HepG2 (cell line): ENCODE data around the gene CLIP2. TPM values are rescaled to one million over a fixed set of nuclear protein-coding genes. Genes with fewer than 3 reads are reported as not detected.

Source experiments
- ATAC-seq: fragments of 200-7000 bp; cut with Tn5 transposase; 3 replicates; pipeline ENCODE4 v1.9.1; 2020; ENCODE audit warnings: mild to moderate bottlenecking, moderate library complexity
- BruUV-seq: library from RNA; stranded (reverse); fragments of 400-500 nt; replicated peaks from 2 replicates; lab custom pipeline; 2021; lab: Mats Ljungman, UMichigan
- CTCF ChIA-PET: fragments of 300-600 bp; formaldehyde crosslinking; extraction: SDS; loops from one replicate; lab custom pipeline; 2021; ENCODE audit warnings: low total read pairs, inconsistent platforms, low intra/inter-chr PET ratio; lab: Yijun Ruan, JAX
- POLR2A ChIA-PET: fragments of 350-600 bp; sonication (Branson Sonifier 250); formaldehyde crosslinking; loops from one replicate; lab custom pipeline; 2020; ENCODE audit warnings: antibody characterized with exemption, inconsistent platforms; lab: Yijun Ruan, JAX
- DNase-seq: peaks from one replicate; pipeline ENCODE4 v3.0.0-alpha.2; 2015; ENCODE audit warnings: low spot score
- FAIRE-seq: peaks from 3 replicates; lab custom pipeline; 2011; peaks lifted over from hg19 to GRCh38; lab: Jason Lieb, UNC
- H2AFZ ChIP-seq: one replicate; pipeline ENCODE4 v1.6.1; 2011; ENCODE audit warnings: low read length, inconsistent platforms
- H3K27ac ChIP-seq: fragments of 300-600 bp; 3 replicates; pipeline ENCODE4 v1.8.0; 2011; ENCODE audit warnings: mixed run types, mild to moderate bottlenecking, mixed read lengths, low read length, inconsistent platforms; ENCODE audit not compliant: insufficient read depth; ENCODE audit errors: extremely low read length
- H3K27me3 ChIP-seq, 2 experiments: fragments of 200-600 bp in 1 of 2; 2 replicates in 1 of 2; 3 replicates in 1 of 2; pipeline versions ENCODE4 v1.6.0 to v1.8.0; 2011; ENCODE audit warnings: low read length in 2 of 2, mild to moderate bottlenecking in 2 of 2, moderate library complexity in 2 of 2, inconsistent platforms in 1 of 2; ENCODE audit not compliant: insufficient read depth in 2 of 2, control insufficient read depth in 1 of 2
- H3K36me3 ChIP-seq, 2 experiments: fragments of 200-600 bp in 1 of 2; replicated peaks in 1 of 2; 2 replicates in 1 of 2; 3 replicates in 1 of 2; pipeline versions ENCODE4 v1.5.1 to v1.8.0; 2011; ENCODE audit warnings: low read length in 2 of 2, inconsistent platforms in 1 of 2; ENCODE audit not compliant: insufficient read depth in 2 of 2, control insufficient read depth in 1 of 2
- H3K4me1 ChIP-seq: 2 replicates; pipeline ENCODE4 v1.5.1; 2012; ENCODE audit warnings: low read length, inconsistent platforms; ENCODE audit not compliant: insufficient read depth
- H3K4me2 ChIP-seq: 2 replicates; pipeline ENCODE4 v1.6.0; 2011; ENCODE audit warnings: low read depth, low read length, inconsistent platforms
- H3K4me3 ChIP-seq, 3 experiments: fragments of 200-600 bp in 1 of 3; sonication (generic), shearing (Covaris generic) in 1 of 3; replicated peaks in 1 of 3; 2 replicates each; pipeline ENCODE4 v1.5.1; 2011 to 2016; ENCODE audit warnings: low read length in 3 of 3, inconsistent platforms in 2 of 3, low read depth in 2 of 3, mild to moderate bottlenecking in 2 of 3, control low read depth in 1 of 3, mixed read lengths in 1 of 3; ENCODE audit not compliant: insufficient read depth in 1 of 3
- H3K79me2 ChIP-seq: one replicate; pipeline ENCODE4 v1.6.1; 2011; ENCODE audit warnings: low read length, inconsistent platforms; ENCODE audit not compliant: insufficient read depth
- H3K9ac ChIP-seq: 2 replicates; pipeline ENCODE4 v1.6.0; 2011; ENCODE audit warnings: mild to moderate bottlenecking, low read depth, low read length, inconsistent platforms; ENCODE audit not compliant: insufficient read depth
- H3K9me3 ChIP-seq: 2 replicates; pipeline ENCODE4 v1.5.1; 2012; ENCODE audit warnings: mild to moderate bottlenecking, low read length
- H4K20me1 ChIP-seq: 2 replicates; pipeline ENCODE4 v1.6.0; 2011; ENCODE audit warnings: inconsistent platforms, mild to moderate bottlenecking, low read length, moderate library complexity; ENCODE audit not compliant: insufficient read depth
- ATF1 ChIP-seq: IDR thresholded peaks from 2 replicates; pipeline ENCODE4 v1.6.1; 2016; ENCODE audit warnings: mild to moderate bottlenecking, control low read depth
- BRCA1 ChIP-seq: sonication (generic); formaldehyde crosslinking; IDR thresholded peaks from 2 replicates; pipeline ENCODE4 v1.4.0; 2020; ENCODE audit warnings: missing genetic modification reagents
- DBP ChIP-seq: sonication (generic); formaldehyde crosslinking; IDR thresholded peaks from 2 replicates; pipeline ENCODE4 v1.4.0; 2020; ENCODE audit warnings: missing genetic modification reagents; ENCODE audit errors: not compliant biosample characterization
- GZF1 ChIP-seq: sonication (generic); formaldehyde crosslinking; IDR thresholded peaks from 2 replicates; pipeline ENCODE4 v1.5.1; 2020; ENCODE audit warnings: mild to moderate bottlenecking, missing genetic modification reagents
- IRF2 ChIP-seq: IDR thresholded peaks from 2 replicates; pipeline ENCODE4 v1.6.1; 2018; ENCODE audit warnings: missing genetic modification reagents, missing compliant biosample characterization
- PCBP2 ChIP-seq: fragments of 200-400 bp; formaldehyde crosslinking; optimal IDR thresholded peaks from 2 replicates; pipeline ENCODE3; 2018; ENCODE audit warnings: low read length, low read depth; ENCODE audit not compliant: poor library complexity, severe bottlenecking
- SP4 ChIP-seq: sonication (generic); formaldehyde crosslinking; IDR thresholded peaks from 2 replicates; pipeline ENCODE4 v1.8.1; 2023; ENCODE audit warnings: mild to moderate bottlenecking, missing genetic modification reagents
- SRY ChIP-seq: sonication (generic); formaldehyde crosslinking; IDR thresholded peaks from 2 replicates; pipeline ENCODE4 v1.8.0; 2022; ENCODE audit warnings: mild to moderate bottlenecking, missing genetic modification reagents
- SYNCRIP ChIP-seq: fragments of 200-400 bp; formaldehyde crosslinking; IDR thresholded peaks from 2 replicates; pipeline ENCODE4 v1.6.1; 2018; ENCODE audit warnings: mild to moderate bottlenecking, low read depth, low read length; ENCODE audit not compliant: insufficient read depth
- ZFP41 ChIP-seq: sonication (generic); formaldehyde crosslinking; IDR thresholded peaks from 2 replicates; pipeline ENCODE4 v1.4.0; 2020; ENCODE audit warnings: mild to moderate bottlenecking, missing genetic modification reagents, borderline replicate concordance
- ZNF17 ChIP-seq: sonication (generic); formaldehyde crosslinking; IDR thresholded peaks from 2 replicates; pipeline ENCODE4 v1.5.0; 2020; ENCODE audit warnings: mild to moderate bottlenecking, missing genetic modification reagents
- ZNF235 ChIP-seq: sonication (generic); formaldehyde crosslinking; IDR thresholded peaks from 2 replicates; pipeline ENCODE4 v1.8.1; 2023; ENCODE audit warnings: mild to moderate bottlenecking, missing genetic modification reagents, borderline replicate concordance
- WGBS: methylation state at CpG from one replicate; pipeline ENCODE4 v1.1.6; 2017; ENCODE audit warnings: low lambda C conversion rate; 5-methylcytosine and 5-hydroxymethylcytosine counted together
- in situ Hi-C: cut with HindIII; loops from 2 replicates; pipeline ENCODE4 v1.10.0; 2017; ENCODE audit warnings: low pct_unique_long_range_greater_than_20kb; ENCODE audit not compliant: extremely low pct_ligation_motif_present
- intact Hi-C: fragments of 100-400 bp; cut with micrococcal nuclease; formaldehyde crosslinking; loops from one replicate; pipeline ENCODE4 v1.10.0; 2022; ENCODE audit not compliant: unreplicated experiment
- polyA plus RNA-seq, 8 experiments: library from polyadenylated mRNA; depleted of rRNA in 3 of 8; stranded (reverse) in 7 of 8; unstranded in 1 of 8; fragments of >200 nt; fragmentation: Illumina TruSeq in 4 of 8; extraction: Trizol in 4 of 8; gene quantifications; 2 replicates each; pipeline versions ENCODE4 v1.2.1 to v1.2.3, GENCODE V29; 2011 to 2016; ENCODE audit warnings: low read depth in 4 of 8, missing spikeins in 1 of 8, mixed read lengths in 1 of 8; ENCODE audit not compliant: insufficient read depth in 1 of 8
- total RNA-seq, 5 experiments: library from RNA; depleted of rRNA; stranded (reverse); fragments of >200 nt; fragmentation: Illumina TruSeq; extraction: Trizol; gene quantifications; 2 replicates each; pipeline ENCODE4 v1.2.3, GENCODE V29; 2016; ENCODE audit warnings: low read depth in 1 of 5
- TF ChIP-seq, protein P1 (sequence below): sonication (generic); formaldehyde crosslinking; IDR thresholded peaks from 2 replicates; pipeline ENCODE4 v1.4.0; 2020; ENCODE audit warnings: missing genetic modification reagents, borderline replicate concordance
- TF ChIP-seq, protein P2 (sequence below): sonication (generic); formaldehyde crosslinking; IDR thresholded peaks from 2 replicates; pipeline ENCODE4 v1.5.0; 2020; ENCODE audit warnings: missing genetic modification reagents, mild to moderate bottlenecking, borderline replicate concordance

The CLIP2 gene
- total and polyA plus RNA-seq, 2 of the 13 experiments (the other 11 are each of a cell fraction or from before 2014, with no cell fraction given) = 6.5 to 17.4 TPM

GRCh38 chr7:74344132-74344496 is 54.9 kb downstream of the CLIP2 start:
- Histone ChIP-seq H3K9me3 (no peaks in the 10 kb centered on the region), H3K4me2 (no peak overlapping the region)
- CTCF ChIA-PET = no interaction called here
- no peak for DNase-seq
- TF ChIP-seq DBP (CRISPR knock-in tag) (no peak), BRCA1 (CRISPR knock-in tag) (no peak), SYNCRIP (no peak), GZF1 (CRISPR knock-in tag) (no peak), PCBP2 (no peak), ZFP41 (CRISPR knock-in tag) (no peak), SP4 (CRISPR knock-in tag) (no peak), ATF1 (CRISPR knock-in tag) (no peak), ZNF17 (CRISPR knock-in tag) (no peak), SRY (no peak), ZNF235 (CRISPR knock-in tag) (no peak), IRF2 (CRISPR knock-in tag) (no peak)
- TF ChIP-seq, protein P1, sequence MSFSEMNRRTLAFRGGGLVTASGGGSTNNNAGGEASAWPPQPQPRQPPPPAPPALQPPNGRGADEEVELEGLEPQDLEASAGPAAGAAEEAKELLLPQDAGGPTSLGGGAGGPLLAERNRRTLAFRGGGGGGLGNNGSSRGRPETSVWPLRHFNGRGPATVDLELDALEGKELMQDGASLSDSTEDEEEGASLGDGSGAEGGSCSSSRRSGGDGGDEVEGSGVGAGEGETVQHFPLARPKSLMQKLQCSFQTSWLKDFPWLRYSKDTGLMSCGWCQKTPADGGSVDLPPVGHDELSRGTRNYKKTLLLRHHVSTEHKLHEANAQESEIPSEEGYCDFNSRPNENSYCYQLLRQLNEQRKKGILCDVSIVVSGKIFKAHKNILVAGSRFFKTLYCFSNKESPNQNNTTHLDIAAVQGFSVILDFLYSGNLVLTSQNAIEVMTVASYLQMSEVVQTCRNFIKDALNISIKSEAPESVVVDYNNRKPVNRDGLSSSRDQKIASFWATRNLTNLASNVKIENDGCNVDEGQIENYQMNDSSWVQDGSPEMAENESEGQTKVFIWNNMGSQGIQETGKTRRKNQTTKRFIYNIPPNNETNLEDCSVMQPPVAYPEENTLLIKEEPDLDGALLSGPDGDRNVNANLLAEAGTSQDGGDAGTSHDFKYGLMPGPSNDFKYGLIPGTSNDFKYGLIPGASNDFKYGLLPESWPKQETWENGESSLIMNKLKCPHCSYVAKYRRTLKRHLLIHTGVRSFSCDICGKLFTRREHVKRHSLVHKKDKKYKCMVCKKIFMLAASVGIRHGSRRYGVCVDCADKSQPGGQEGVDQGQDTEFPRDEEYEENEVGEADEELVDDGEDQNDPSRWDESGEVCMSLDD (CRISPR knock-in tag) = no peak
- TF ChIP-seq, protein P2, sequence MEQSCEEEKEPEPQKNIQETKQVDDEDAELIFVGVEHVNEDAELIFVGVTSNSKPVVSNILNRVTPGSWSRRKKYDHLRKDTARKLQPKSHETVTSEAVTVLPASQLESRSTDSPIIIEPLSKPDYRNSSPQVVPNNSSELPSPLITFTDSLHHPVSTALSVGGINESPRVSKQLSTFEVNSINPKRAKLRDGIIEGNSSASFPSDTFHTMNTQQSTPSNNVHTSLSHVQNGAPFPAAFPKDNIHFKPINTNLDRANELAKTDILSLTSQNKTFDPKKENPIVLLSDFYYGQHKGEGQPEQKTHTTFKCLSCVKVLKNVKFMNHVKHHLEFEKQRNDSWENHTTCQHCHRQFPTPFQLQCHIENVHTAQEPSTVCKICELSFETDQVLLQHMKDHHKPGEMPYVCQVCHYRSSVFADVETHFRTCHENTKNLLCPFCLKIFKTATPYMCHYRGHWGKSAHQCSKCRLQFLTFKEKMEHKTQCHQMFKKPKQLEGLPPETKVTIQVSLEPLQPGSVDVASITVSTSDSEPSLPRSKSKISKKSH = no peak
- TF ChIP-seq, all 625 proteins: peak for 0
- H2AFZ ChIP-seq = no peak overlapping the region
- intact Hi-C loops (no loop called here), in situ Hi-C loops (no loop called here)
- no peak for FAIRE-seq
- no peak overlapping the region for H3K27ac ChIP-seq
- no peaks in the 10 kb centered on the region for H3K27me3 ChIP-seq
- no peak overlapping the region for H3K9ac ChIP-seq
- WGBS = 97% methylated on average over 2 of the region's 2 CpGs
- H3K4me1 ChIP-seq = no peaks in the 10 kb centered on the region
- no peak for ATAC-seq
- no peaks in the 10 kb centered on the region for H4K20me1 ChIP-seq
- no TSS peak for BruUV-seq
- H3K36me3 ChIP-seq = peaks cover 11 to 28% of the 10 kb centered on the region in 2 experiments; a peak in 3 of 5 replicates
- no peaks in the 10 kb centered on the region for H3K79me2 ChIP-seq
- POLR2A ChIA-PET = no interaction called here
- no peak overlapping the region for H3K4me3 ChIP-seq
